Activated naive CD4-positive, alpha-beta T cell treated with anti-CD3 and anti-CD28 coated beads, Interleukin-2, amount 50 U/mL, for 16 hours (primary cell): ENCODE data around the gene HOXB6.

Experiments used
- DNase-seq: peaks from one replicate; pipeline ENCODE4 v3.0.0-alpha.2; 2020

The HOXB6 gene

GRCh38 chr17:48621410-48622392 lies 16.9 kb upstream of the HOXB6 start:
- DNase-seq: no peak

- DNase-seq: no peak
These were observed 15.8 kb upstream of the HOXB6 start for GRCh38 chr17:48620461-48621139.

DNA sequence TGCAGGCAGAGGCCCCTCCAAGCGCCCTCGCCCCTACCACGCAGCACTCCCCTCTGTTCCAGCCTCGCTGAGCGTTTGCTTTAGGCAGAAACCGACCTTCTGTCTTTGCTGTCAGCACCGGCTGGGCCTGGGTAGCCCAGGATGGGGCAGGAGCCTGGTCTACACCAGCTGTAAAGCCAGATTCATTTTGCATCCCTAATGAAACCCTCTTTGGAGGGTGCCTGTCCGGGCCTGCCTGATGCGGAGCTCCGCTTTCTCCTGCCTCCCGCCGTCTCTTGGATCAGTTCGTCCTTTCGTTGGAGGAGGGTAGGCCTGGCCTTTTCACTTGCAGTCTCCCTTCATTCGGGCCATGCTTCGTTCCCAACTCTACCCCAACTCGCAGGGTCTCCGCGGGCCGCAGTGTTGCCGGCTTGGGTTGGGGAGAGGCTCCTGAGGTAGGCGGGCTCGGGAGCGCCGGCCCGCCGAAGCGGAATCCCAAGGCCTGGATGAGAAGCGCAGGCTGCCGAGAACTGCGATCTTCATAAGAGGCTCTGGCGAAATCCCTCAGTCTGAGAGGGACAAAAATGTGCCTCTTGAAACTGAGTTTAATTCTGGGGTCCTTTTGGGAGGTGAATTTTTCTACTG lies 15.2 kb upstream of the HOXB6 start:
- DNase-seq: no peak

DNA sequence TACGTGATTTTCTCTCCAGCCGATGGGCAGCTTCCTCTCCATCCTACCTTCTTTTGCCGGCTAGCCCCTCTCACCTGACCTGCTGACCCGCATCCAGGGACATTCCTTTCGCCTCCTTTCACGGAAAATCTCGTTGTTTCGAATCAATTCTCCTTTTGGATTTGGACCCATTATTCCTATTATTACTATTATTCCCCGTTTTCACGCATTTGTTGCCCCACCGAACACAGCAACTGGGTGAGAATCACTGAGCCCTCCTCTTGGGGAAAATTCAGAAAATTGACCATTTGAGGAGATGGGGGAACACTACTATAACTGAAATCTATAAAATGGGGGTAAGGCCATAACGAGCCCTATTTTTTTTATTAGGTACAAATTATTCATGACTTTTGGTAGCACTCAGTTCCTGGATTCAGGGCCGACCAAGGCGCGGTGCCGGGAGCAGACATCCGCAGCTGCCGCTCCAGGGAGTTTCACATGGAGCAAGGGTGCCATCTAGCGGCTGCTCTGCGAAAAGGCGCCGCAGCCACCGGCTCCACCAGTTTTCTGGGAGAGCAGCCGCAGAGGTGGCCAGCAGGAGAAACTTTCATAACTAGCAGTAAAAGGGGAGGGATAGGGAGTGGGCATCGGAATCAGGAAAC lies 13.6 kb upstream of the HOXB6 start:
- peak; percentile 80 for DNase-seq

DNA sequence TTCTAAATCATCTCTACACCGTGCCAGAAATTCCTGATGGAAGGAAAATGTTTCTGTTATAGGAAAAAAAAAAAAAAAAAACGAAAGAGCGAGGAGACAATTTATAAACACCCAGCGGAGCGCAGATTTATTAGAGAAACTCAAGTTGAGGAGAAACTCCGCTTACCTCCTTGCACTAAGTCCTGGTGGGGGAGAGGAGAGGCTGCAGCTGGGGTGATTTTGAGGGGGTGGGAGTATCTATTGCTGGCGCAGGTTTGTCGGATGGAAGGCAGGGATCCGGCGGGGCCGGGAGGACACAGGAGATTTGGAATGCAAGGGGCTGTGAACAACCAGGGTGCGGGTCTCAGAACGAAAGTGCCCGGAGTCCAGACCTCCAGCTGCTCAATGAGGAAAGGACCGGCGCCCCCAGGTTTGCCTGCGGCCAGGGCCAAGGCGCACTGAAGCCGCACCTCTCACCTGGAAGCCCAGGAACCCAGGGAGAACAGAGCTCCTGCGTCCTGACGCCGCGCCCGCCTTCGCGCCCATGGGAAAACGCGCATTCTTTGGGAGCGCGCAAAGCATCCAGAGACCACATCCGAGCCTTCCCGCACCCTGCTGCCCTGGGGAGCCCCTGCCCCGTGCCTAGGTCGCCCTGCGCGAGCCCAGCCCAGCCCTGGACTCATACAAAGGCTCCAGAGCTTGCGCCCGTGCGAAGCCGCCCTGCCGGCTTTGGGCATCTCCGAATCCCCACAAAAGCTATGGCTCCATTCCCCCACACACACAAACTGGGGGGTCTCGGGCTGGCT lies 12.9 kb upstream of the HOXB6 start:
- DNase-seq: no peak

DNA sequence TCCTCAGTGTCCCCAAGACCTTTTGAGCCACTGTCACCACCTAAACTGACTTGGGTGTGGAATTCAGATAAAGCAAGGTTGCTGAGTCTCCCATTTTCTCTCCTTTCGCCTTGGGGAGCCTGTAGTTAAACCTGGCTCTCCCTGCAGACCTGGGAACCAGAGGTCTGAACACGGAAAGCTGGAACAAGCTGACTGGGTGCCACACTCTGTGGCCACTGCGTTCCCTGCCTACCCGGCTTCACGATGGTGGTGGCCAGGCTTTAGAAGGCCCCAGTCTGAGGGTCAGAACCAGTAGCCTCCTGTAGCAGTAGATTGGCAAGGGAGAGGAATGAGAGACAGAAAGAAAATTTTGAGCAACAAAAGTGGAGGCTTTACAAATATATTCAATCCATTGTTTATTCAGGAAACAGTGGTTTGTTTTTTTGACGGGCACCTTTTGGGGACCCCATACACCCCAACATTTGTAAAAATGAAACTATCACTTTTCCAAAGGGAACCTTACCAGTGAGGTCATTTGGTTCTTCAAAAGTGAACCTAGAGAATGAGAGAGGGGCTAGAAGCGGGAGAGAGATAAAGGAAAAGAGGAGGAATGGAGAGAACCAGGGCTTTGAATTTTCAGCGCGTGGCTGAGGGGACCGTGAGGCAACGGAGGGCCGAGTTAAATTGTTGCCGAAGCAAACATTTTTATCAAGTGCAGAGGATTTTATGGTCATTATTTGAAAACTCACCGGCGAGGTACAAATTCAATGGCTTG lies 12.1 kb upstream of the HOXB6 start:
- DNase-seq: no peak

- no peak for DNase-seq
These were observed 11.4 kb upstream of the HOXB6 start for GRCh38 chr17:48615963-48616716.

DNA sequence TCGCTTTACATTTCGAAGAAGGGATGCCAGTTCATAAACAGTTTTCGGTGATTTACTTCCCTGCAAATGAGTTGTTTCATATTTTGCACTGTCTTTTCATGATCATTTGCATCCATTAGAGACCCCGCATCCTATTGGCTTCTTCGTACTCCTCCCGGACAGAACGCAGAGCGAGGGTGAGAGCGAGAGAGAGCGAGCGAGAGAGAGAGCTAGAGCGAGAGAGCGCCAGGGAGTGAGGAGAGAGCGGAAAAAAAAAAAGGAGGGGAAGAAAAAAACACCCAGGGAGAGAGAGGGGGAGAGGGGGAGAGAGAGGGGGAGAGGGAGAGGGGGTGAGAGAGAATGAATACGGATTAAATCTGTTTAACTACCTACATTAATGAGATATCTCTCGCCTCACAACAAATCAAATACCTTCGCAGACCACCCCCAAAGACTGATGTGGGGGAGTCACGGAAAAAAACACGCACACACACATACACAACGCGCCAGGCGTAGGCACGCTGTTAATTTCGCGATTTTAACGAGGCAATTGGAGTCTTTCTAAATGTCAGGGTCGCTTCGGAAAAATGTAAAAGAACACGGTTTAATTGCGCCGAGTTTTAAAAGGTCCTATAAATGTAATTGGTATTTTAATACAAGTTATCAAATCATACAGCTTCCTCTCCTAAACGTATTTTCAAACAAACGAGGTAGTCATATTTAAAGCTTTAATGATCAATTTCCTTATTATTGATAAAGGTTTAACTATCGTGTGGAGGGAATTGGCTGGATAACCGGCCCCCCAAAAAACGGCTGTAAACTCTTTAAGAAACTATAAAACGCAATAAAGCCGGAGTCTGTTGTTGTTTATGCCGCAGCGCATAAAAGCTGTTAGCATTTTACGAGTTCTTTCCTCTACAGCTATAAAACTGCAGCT lies 10.5 kb upstream of the HOXB6 start, which contains the start of gene HOXB8:
Gene HOXB8 (minus strand): TSS at position 246 of the 916 bp plus-strand sequence. CDS start 588 bp downstream, outside the sequence.
- no peak for DNase-seq

GRCh38 chr17:48613862-48614694 lies 9.3 kb upstream of the HOXB6 start:
- DNase-seq: peak; percentile 42

GRCh38 chr17:48612854-48613691 lies 8.3 kb upstream of the HOXB6 start:
- peak; percentile 53 for DNase-seq

DNA sequence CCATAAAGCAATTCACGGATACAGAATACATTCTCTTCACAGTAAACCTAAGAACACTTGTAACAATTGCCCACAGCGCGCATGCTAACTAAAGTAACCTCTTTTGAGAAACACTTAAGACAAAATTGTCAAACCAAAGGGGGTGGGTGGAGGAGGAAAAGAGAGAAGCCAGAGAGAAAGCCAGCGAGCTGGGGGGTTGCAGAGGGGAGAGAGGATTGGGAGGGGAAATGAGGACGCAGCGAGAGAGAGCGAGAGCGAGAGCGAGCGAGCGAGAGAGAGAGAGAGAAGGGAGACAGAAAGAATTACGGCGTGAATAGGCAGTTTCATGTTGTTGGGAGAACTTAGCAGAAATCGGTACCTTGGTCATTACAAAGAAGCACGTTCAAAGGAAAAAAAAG lies 7.7 kb upstream of the HOXB6 start:
- no peak for DNase-seq

- DNase-seq: no peak
These were observed 7.1 kb upstream of the HOXB6 start for GRCh38 chr17:48611681-48612455.

GRCh38 chr17:48611213-48611612 lies 6.4 kb upstream of the HOXB6 start:
- DNase-seq: no peak

DNA sequence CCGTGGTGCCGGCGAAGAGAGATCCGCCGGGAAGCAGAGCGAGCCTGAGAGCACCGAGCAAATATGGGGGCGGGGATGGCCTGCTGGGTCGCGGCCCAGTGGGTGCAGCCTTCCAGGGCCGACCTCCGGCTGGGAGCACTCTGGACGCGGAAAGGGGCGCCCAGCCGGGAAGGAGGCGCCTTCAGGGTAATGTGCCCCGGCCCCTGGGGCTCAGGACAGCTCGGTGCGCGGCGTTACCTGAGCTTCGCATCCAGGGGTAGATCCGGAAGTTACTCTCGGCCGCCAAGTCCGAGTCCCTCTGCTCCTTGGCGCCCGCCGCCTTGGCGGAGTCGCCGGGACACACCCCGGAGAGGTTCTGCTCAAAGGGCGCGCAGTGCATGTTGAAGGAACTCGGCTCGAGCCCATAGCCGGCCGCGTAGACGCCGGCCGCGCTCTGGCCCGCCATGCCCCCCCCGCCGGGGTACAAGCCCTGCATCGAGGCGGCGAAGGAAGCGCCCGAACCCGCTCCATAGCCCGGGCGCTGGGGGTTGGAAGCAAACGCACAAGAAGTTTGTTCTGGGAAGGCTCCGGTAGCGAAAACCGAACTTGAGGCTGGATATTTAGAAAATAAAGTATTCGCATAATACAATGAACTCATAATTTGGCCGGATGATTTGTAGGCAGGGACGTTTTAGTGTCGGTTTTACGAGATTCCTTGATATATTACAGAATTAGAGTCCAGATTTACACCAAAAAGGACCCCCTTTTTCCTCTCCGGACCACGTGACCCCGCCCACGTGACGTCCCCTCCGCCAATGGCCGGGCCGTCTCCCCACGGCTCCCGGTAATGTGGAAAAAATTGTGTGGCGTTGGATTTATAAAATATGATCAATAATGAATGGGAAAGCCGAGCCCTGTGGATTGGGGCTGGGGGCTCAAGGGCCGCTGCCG lies 5.8 kb upstream of the HOXB6 start, which contains the start of gene HOXB7:
Gene HOXB7 (minus strand): TSS at position 736 of the 930 bp plus-strand sequence. CDS start 99 bp downstream, at position 637.
- peak; percentile 63 for DNase-seq

GRCh38 chr17:48609759-48610281 lies 5.0 kb upstream of the HOXB6 start:
- DNase-seq: no peak
